Sigmoid colon (tissue), 7 donors: ENCODE data around the gene PPT2. TPM values are rescaled to one million over a fixed set of nuclear protein-coding genes. Genes with fewer than 3 reads are reported as not detected.

ENCODE experiments used
- DNase-seq: peaks from one replicate; pipeline ENCODE4 v3.0.0-alpha.2; 2019
- H3K27ac ChIP-seq, 4 donors: fragments of 200-600 bp; sonication (generic); one replicate each; pipeline ENCODE4 v1.5.1; 2016 to 2019; ENCODE audit warnings: mild to moderate bottlenecking in 1 of 4
- H3K27me3 ChIP-seq, 3 donors: fragments of 200-600 bp; sonication (generic); one replicate each; pipeline ENCODE4 v1.5.1; 2019; ENCODE audit warnings: mild to moderate bottlenecking in 1 of 3
- H3K36me3 ChIP-seq, 4 donors: fragments of 200-600 bp; sonication (generic); one replicate each; pipeline ENCODE4 v1.5.1; 2016 to 2019
- H3K4me1 ChIP-seq, 4 donors: fragments of 200-600 bp; sonication (generic); one replicate each; pipeline ENCODE4 v1.5.1; 2017 to 2019
- H3K4me3 ChIP-seq, 4 donors: fragments of 200-600 bp; sonication (generic); one replicate each; pipeline ENCODE4 v1.5.1; 2017 to 2019; ENCODE audit warnings: mild to moderate bottlenecking in 2 of 4, moderate library complexity in 1 of 4
- H3K9me3 ChIP-seq, 4 donors: fragments of 200-600 bp in 3 of 4; sonication (generic) in 3 of 4; one replicate each; pipeline versions ENCODE4 v1.5.1 to v1.6.1; 2013 to 2019
- EP300 ChIP-seq, 4 donors: sonication (generic); formaldehyde crosslinking; IDR thresholded peaks; one replicate each; pipeline ENCODE4 v1.6.1; 2017; ENCODE audit warnings: antibody characterized with exemption in 4 of 4
- POLR2A ChIP-seq, 2 donors: fragments of 450-650 bp; IDR thresholded peaks; one replicate each; pipeline ENCODE4 v1.6.1; 2016; ENCODE audit warnings: antibody characterized with exemption in 2 of 2, mild to moderate bottlenecking in 2 of 2, moderate library complexity in 2 of 2
- POLR2AphosphoS5 ChIP-seq, 4 donors: sonication (generic); formaldehyde crosslinking; IDR thresholded peaks; one replicate each; pipeline ENCODE4 v1.6.1; 2017; ENCODE audit warnings: antibody characterized with exemption in 4 of 4
- WGBS, 2 donors: extraction: QIAGEN DNeasy Blood & Tissue Kit; methylation state at CpG; one replicate each; pipeline ENCODE4 v1.1.7; 2013; 5-methylcytosine and 5-hydroxymethylcytosine counted together
- intact Hi-C: fragments of 100-400 bp; cut with DNase I; formaldehyde crosslinking; loops from one replicate; pipeline ENCODE4 v1.15.1; 2023
- polyA plus RNA-seq, 3 donors: library from polyadenylated mRNA; stranded (reverse); fragments of 200-250 nt; gene quantifications; one replicate each; pipeline ENCODE4 v1.2.3, GENCODE V29; 2013
- total RNA-seq, 4 donors: library from RNA; depleted of rRNA; stranded (reverse); fragments of >200 nt; gene quantifications; one replicate each; pipeline ENCODE4 v1.1.0, GENCODE V29; 2016
- TF ChIP-seq, protein P1 (sequence below), 4 experiments: fragments of 450-650 bp in 3 of 4; fragments of 200-600 bp in 1 of 4; IDR thresholded peaks; one replicate each; pipeline ENCODE4 v1.5.1; 2016 to 2019; ENCODE audit warnings: antibody characterized with exemption in 4 of 4, mild to moderate bottlenecking in 3 of 4, moderate library complexity in 2 of 4
- donor health status: healthy with polysubstance abuse.
- donor health status: Bipolar disorder and iron deficiency.
- donor health status: healthy.

PPT2 gene
- total and polyA plus RNA-seq, 7 donors, result 3.0 to 126 (median 15.5) TPM

DNA sequence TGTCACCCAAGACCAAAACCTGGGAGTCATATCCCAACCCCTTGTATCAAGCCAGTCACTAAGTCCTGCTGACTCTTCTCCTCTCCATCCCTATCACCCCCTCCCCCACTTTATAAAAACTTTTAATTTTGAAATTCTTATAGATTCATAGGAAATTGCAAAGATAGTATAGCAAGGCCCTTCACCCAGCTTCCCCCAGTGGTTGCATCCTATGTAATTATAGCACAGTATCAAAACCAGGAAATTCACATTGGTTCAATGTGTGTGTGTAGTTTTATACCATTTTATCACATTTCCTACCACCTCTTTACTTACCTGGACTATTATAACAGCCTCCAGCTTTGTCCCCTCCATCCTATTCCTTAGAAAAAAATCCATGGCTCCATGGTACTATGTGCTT lies 4.1 kb downstream of the PPT2 start:
- intact Hi-C loops, result loop anchor here (10.0 kb wide), 1 partner anchor 113 kb away; no protein-coding TSS in a partner anchor
- TF ChIP-seq POLR2AphosphoS5 (IDR thresholded peaks at IDR 0.05), result no peak
- TF ChIP-seq, protein P1, sequence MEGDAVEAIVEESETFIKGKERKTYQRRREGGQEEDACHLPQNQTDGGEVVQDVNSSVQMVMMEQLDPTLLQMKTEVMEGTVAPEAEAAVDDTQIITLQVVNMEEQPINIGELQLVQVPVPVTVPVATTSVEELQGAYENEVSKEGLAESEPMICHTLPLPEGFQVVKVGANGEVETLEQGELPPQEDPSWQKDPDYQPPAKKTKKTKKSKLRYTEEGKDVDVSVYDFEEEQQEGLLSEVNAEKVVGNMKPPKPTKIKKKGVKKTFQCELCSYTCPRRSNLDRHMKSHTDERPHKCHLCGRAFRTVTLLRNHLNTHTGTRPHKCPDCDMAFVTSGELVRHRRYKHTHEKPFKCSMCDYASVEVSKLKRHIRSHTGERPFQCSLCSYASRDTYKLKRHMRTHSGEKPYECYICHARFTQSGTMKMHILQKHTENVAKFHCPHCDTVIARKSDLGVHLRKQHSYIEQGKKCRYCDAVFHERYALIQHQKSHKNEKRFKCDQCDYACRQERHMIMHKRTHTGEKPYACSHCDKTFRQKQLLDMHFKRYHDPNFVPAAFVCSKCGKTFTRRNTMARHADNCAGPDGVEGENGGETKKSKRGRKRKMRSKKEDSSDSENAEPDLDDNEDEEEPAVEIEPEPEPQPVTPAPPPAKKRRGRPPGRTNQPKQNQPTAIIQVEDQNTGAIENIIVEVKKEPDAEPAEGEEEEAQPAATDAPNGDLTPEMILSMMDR (IDR thresholded peaks at IDR 0.05), result no peak
- TF ChIP-seq POLR2A (IDR thresholded peaks at IDR 0.05), result no peak
- TF ChIP-seq EP300 (IDR thresholded peaks at IDR 0.05), result no peak
- Histone ChIP-seq H3K27ac (no peak overlapping the region), H3K27me3 (no peaks in the 10 kb centered on the region), H3K9me3 (no peaks in the 10 kb centered on the region), H3K4me3 (no peak overlapping the region), H3K4me1 (peaks cover 0 to 25% (median 19%) of the 10 kb centered on the region in 4 donors), H3K36me3 (peaks cover 14 to 57% (median 20%) of the 10 kb centered on the region in 4 donors)
- DNase-seq, result no peak

DNA sequence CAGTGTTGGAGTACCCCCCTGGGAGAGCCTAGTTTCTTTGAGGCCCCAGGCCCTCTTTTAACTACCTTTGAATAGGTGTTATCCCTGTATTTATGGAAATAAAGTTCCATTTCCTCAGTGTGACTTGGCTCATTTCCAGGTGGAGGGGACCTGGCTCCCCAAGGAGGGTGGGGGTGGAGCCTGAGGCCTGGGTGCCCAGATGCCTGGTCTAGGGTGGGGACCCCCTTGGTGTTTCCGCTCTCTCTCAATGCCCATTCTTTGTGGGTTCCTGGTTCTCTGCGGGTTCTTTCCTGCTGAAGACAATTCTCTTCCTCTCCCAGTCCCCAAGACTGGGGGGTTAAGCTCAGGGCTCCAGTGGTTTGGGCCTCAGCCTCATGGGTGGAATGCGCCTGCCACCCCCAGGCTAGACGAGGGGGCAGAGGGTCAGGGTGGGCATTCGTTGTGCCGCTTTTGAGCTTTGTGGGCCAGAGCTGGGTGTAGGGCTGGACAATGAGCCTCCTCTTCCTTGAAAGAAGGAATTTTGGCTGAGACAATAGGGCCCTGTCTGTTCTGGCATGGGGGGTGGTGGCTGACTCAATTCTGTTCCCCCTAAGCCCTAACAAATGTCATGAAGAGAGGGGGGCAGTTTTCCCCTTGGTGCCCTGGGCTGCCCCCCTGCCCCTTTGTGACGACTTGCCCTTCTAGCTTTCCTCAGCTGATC lies 9.8 kb downstream of the PPT2 start:
- no peak overlapping the region for H3K4me3 ChIP-seq
- no peak for DNase-seq
- peaks cover 0 to 3% (median 0%) of the 10 kb centered on the region in 4 donors for H3K4me1 ChIP-seq
- H3K9me3 ChIP-seq, result no peaks in the 10 kb centered on the region
- intact Hi-C loops, result no loop called here
- H3K27ac ChIP-seq, result peak overlapping the region; percentile 53 to 60 (median 56)
- TF ChIP-seq, protein P1 (IDR thresholded peaks at IDR 0.05), result no peak
- TF ChIP-seq POLR2A (IDR thresholded peaks at IDR 0.05) (no peak), EP300 (IDR thresholded peaks at IDR 0.05) (no peak), POLR2AphosphoS5 (IDR thresholded peaks at IDR 0.05) (no peak)
- H3K27me3 ChIP-seq, result no peaks in the 10 kb centered on the region
- 92% methylated on average over 7 of the region's 7 CpGs for WGBS, 2 donors
- peaks cover 10 to 74% (median 24%) of the 10 kb centered on the region in 4 donors for H3K36me3 ChIP-seq

DNA sequence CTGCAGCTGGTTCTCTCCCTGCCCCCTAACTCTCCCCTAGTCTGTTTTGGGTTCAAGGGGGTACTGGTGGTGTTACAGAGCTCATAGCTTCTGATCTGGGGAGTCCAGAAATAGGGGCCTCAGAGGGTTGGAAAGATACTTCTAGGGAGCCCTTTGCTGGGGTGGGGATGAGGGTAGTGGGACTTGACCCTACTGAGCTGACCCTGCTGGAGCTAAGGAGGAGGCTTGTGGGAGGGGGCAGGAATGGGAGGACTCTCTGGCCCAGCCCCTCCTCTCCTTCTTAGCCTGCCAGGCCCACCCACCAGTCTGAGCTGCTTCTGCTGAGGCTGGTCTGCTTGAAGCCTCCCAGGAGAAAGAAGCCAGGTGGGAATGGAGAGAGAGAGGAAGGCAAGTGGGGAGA lies 10.4 kb downstream of the PPT2 start, which contains the start of gene EGFL8:
Gene EGFL8, plus strand, starts transcription at position 301 of the 400 bp plus-strand sequence. CDS start 1,571 bp downstream, outside the sequence.
- no peaks in the 10 kb centered on the region for H3K27me3 ChIP-seq
- H3K4me1 ChIP-seq, result peaks cover 0 to 3% (median 0%) of the 10 kb centered on the region in 4 donors
- H3K27ac ChIP-seq, result peak within 1 kb of the TSS; percentile 53 to 60 (median 56)
- TF ChIP-seq EP300 (IDR thresholded peaks at IDR 0.05) (no peak), POLR2A (IDR thresholded peaks at IDR 0.05) (no peak), POLR2AphosphoS5 (IDR thresholded peaks at IDR 0.05) (no peak)
- TF ChIP-seq, protein P1 (IDR thresholded peaks at IDR 0.05), result no peak
- no peak within 1 kb of the TSS for H3K4me3 ChIP-seq
- no peak for DNase-seq
- intact Hi-C loops, result no loop called here
- H3K9me3 ChIP-seq, result no peaks in the 10 kb centered on the region
- peaks cover 8 to 76% (median 25%) of the 10 kb centered on the region in 4 donors for H3K36me3 ChIP-seq

DNA sequence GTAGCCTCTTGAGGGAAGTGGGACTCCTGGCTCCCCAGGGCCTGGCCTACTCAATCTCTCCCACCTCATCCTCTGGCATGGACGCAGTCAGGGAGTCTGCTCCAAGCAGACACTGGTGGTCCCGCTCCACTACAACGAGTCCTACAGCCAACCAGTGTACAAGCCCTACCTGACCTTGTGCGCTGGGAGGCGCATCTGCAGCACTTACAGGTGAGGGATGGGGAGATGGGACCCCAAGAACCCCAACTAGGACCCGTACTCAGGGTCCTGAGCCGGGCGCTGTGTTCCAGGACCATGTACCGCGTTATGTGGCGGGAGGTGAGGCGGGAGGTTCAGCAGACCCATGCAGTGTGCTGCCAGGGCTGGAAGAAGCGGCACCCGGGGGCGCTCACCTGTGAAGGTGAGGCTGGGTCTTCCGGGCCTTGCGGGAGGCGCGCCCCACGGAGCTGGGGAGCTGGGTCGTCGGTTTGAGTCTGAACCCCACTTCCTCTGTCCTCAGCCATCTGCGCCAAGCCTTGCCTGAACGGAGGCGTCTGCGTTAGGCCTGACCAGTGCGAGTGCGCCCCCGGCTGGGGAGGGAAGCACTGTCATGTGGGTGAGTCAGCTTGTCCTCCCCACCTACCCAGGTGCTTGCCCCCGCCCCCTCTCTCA lies 12.6 kb downstream of the PPT2 start:
- Histone ChIP-seq H3K36me3 (peaks cover 27 to 90% (median 29%) of the 10 kb centered on the region in 4 donors), H3K4me1 (peaks cover 0 to 3% (median 0%) of the 10 kb centered on the region in 4 donors), H3K27ac (peak overlapping the region in 3 of 4 donors; percentile 5 to 16 (median 6)), H3K9me3 (no peaks in the 10 kb centered on the region), H3K27me3 (no peaks in the 10 kb centered on the region), H3K4me3 (no peak overlapping the region)
- DNase-seq, result no peak
- intact Hi-C loops, result no loop called here
- WGBS, 2 donors, result 89 to 93% methylated on average over 30 of the region's 30 CpGs
- no peak for TF ChIP-seq EP300 (IDR thresholded peaks at IDR 0.05)
- TF ChIP-seq, protein P1 (IDR thresholded peaks at IDR 0.05), result no peak
- TF ChIP-seq POLR2A (IDR thresholded peaks at IDR 0.05), result no peak
